KMS-11 (cell line): ENCODE results near the gene ZIC1.

Experiments
- H2AFZ ChIP-seq: fragments of 200-600 bp; sonication (generic); 2 replicates; pipeline ENCODE4 v1.6.1; 2016; ENCODE audit warnings: antibody characterized with exemption, mixed run types, low read depth
- H3K27ac ChIP-seq: fragments of 200-600 bp; sonication (generic); 2 replicates; pipeline ENCODE4 v1.6.1; 2016; ENCODE audit warnings: mild to moderate bottlenecking, mixed run types
- H3K27me3 ChIP-seq: fragments of 200-600 bp; sonication (generic); 2 replicates; pipeline ENCODE4 v1.6.1; 2017; ENCODE audit warnings: mild to moderate bottlenecking, low read depth, mixed run types, moderate library complexity; ENCODE audit not compliant: insufficient read depth
- H3K36me3 ChIP-seq: fragments of 200-600 bp; sonication (generic); 2 replicates; pipeline ENCODE4 v1.6.1; 2017; ENCODE audit warnings: mild to moderate bottlenecking, mixed run types; ENCODE audit not compliant: insufficient read depth
- H3K4me1 ChIP-seq: fragments of 200-600 bp; sonication (generic); 2 replicates; pipeline ENCODE4 v1.6.1; 2016; ENCODE audit warnings: mild to moderate bottlenecking, low read depth, mixed run types; ENCODE audit not compliant: poor library complexity, severe bottlenecking
- H3K4me2 ChIP-seq: fragments of 200-600 bp; sonication (generic); 2 replicates; pipeline ENCODE4 v1.7.0; 2016; ENCODE audit warnings: mild to moderate bottlenecking, mixed run types
- H3K4me3 ChIP-seq: fragments of 200-600 bp; sonication (generic); IDR thresholded peaks from 2 replicates; pipeline ENCODE4 v1.6.1; 2017; ENCODE audit warnings: low read depth, low read length, mixed read lengths; ENCODE audit not compliant: insufficient read depth
- H3K79me2 ChIP-seq: fragments of 200-600 bp; sonication (generic); 2 replicates; pipeline ENCODE4 v1.6.1; 2016; ENCODE audit warnings: low read depth, mixed run types; ENCODE audit not compliant: insufficient read depth
- H3K9ac ChIP-seq: fragments of 200-600 bp; sonication (generic); 2 replicates; pipeline ENCODE4 v1.6.1; 2016; ENCODE audit warnings: mild to moderate bottlenecking, mixed run types
- H4K20me1 ChIP-seq: fragments of 200-600 bp; sonication (generic); 2 replicates; pipeline ENCODE4 v1.6.1; 2016; ENCODE audit warnings: mild to moderate bottlenecking, mixed run types; ENCODE audit not compliant: insufficient read depth
- CTCF ChIP-seq: fragments of 200-600 bp; sonication (generic); conservative IDR thresholded peaks from 2 replicates; pipeline ENCODE4 v1.6.1; 2017; ENCODE audit warnings: low read depth, mild to moderate bottlenecking, antibody characterized with exemption, low read length, moderate library complexity, mixed read lengths

The ZIC1 gene

GRCh38 chr3:147415874-147416273 is 6.7 kb downstream of the ZIC1 start:
- H4K20me1 ChIP-seq: no peaks in the 10 kb centered on the region
- H3K9ac ChIP-seq: no peak overlapping the region
- H3K4me2 ChIP-seq: no peak overlapping the region
- TF ChIP-seq CTCF: no peak
- no peak overlapping the region for H2AFZ ChIP-seq
- H3K36me3 ChIP-seq: no peaks in the 10 kb centered on the region
- H3K27me3 ChIP-seq: no peaks in the 10 kb centered on the region
- H3K79me2 ChIP-seq: no peaks in the 10 kb centered on the region
- H3K27ac ChIP-seq: no peak overlapping the region
- H3K4me3 ChIP-seq: no peak overlapping the region
- H3K4me1 ChIP-seq: no peaks in the 10 kb centered on the region

- Histone ChIP-seq H3K4me1 (no peaks in the 10 kb centered on the region), H3K9ac (no peak overlapping the region), H3K79me2 (no peaks in the 10 kb centered on the region), H3K4me3 (no peak overlapping the region), H3K36me3 (no peaks in the 10 kb centered on the region), H4K20me1 (no peaks in the 10 kb centered on the region), H3K4me2 (no peak overlapping the region), H2AFZ (no peak overlapping the region), H3K27me3 (no peaks in the 10 kb centered on the region), H3K27ac (no peak overlapping the region)
- TF ChIP-seq CTCF: no peak
Observed at GRCh38 chr3:147416931-147417330, 7.8 kb downstream of the ZIC1 start.

- no peak overlapping the region for H2AFZ ChIP-seq
- no peak overlapping the region for H3K9ac ChIP-seq
- H3K4me3 ChIP-seq: no peak overlapping the region
- no peaks in the 10 kb centered on the region for H3K79me2 ChIP-seq
- no peaks in the 10 kb centered on the region for H4K20me1 ChIP-seq
- no peak overlapping the region for H3K27ac ChIP-seq
- H3K36me3 ChIP-seq: no peaks in the 10 kb centered on the region
- H3K4me2 ChIP-seq: no peak overlapping the region
- no peak for TF ChIP-seq CTCF
- H3K4me1 ChIP-seq: no peaks in the 10 kb centered on the region
- H3K27me3 ChIP-seq: no peaks in the 10 kb centered on the region
Observed at GRCh38 chr3:147417551-147418295, 8.6 kb downstream of the ZIC1 start.

GRCh38 chr3:147418371-147418781 is 9.2 kb downstream of the ZIC1 start:
- no peak for TF ChIP-seq CTCF
- Histone ChIP-seq H4K20me1 (no peaks in the 10 kb centered on the region), H3K79me2 (no peaks in the 10 kb centered on the region), H3K9ac (no peak overlapping the region), H3K4me3 (no peak overlapping the region), H3K27me3 (no peaks in the 10 kb centered on the region), H3K4me1 (no peaks in the 10 kb centered on the region), H3K36me3 (no peaks in the 10 kb centered on the region), H2AFZ (no peak overlapping the region), H3K4me2 (no peak overlapping the region), H3K27ac (no peak overlapping the region)
